Panc1 (cell line): ENCODE results near the gene TAS1R2. TPM values are rescaled to one million over a fixed set of nuclear protein-coding genes. Genes with fewer than 3 reads are reported as not detected.

Experiments used
- ATAC-seq: fragments of 200-7000 bp; cut with Tn5 transposase; 2 replicates; pipeline ENCODE4 v1.9.1; 2020; ENCODE audit warnings: mild to moderate bottlenecking, moderate library complexity
- BruUV-seq: library from RNA; stranded (reverse); fragments of 400-500 nt; replicated peaks from 2 replicates; lab custom pipeline; 2021; lab: Mats Ljungman, UMichigan
- CTCF ChIA-PET: fragments of 300-600 bp; sonication (Branson Sonifier 250); formaldehyde crosslinking; loops from one replicate; lab custom pipeline; 2022; ENCODE audit warnings: antibody characterized with exemption; lab: Charles Lee
- POLR2A ChIA-PET: fragments of 300-600 bp; sonication (Branson Sonifier 250); formaldehyde crosslinking; loops from one replicate; lab custom pipeline; 2022; ENCODE audit warnings: antibody characterized with exemption; lab: Charles Lee
- DNase-seq: peaks from one replicate; pipeline ENCODE4 v3.0.0-alpha.2; 2010; ENCODE audit warnings: low read depth, low spot score
- H3K27ac ChIP-seq: 2 replicates; pipeline ENCODE4 v1.5.1; 2011; ENCODE audit warnings: mild to moderate bottlenecking, low read length, inconsistent platforms
- H3K27me3 ChIP-seq: fragments of 200-500 bp; sonication (Bioruptor generic); 2 replicates; pipeline ENCODE4 v1.6.0; 2014; ENCODE audit warnings: low read length, inconsistent platforms; ENCODE audit not compliant: control insufficient read depth, insufficient read depth
- H3K36me3 ChIP-seq: fragments of 200-500 bp; sonication (Bioruptor generic); 2 replicates; pipeline ENCODE4 v1.5.1; 2014; ENCODE audit warnings: inconsistent platforms, mild to moderate bottlenecking, low read length, moderate library complexity; ENCODE audit not compliant: control insufficient read depth, insufficient read depth
- H3K4me1 ChIP-seq: 2 replicates; pipeline ENCODE4 v1.5.1; 2011; ENCODE audit warnings: inconsistent platforms, mild to moderate bottlenecking, low read length, moderate library complexity; ENCODE audit not compliant: control insufficient read depth, insufficient read depth
- H3K4me3 ChIP-seq, 2 experiments: 2 replicates each; pipeline ENCODE4 v1.5.1; 2011 to 2012; ENCODE audit warnings: low read depth in 2 of 2, low read length in 2 of 2, mild to moderate bottlenecking in 2 of 2, inconsistent platforms in 1 of 2, moderate library complexity in 1 of 2
- H3K9me3 ChIP-seq: fragments of 200-500 bp; sonication (Bioruptor generic); 2 replicates; pipeline ENCODE4 v1.5.1; 2014; ENCODE audit warnings: low read depth, mild to moderate bottlenecking, inconsistent platforms, low read length, moderate library complexity; ENCODE audit not compliant: control insufficient read depth, insufficient read depth
- CTCF ChIP-seq: fragments of 450-650 bp; IDR thresholded peaks from 2 replicates; pipeline ENCODE4 v1.5.1; 2017; ENCODE audit warnings: mild to moderate bottlenecking
- POLR2AphosphoS5 ChIP-seq: IDR thresholded peaks from 2 replicates; pipeline ENCODE4 v1.6.1; 2012; ENCODE audit warnings: mild to moderate bottlenecking, low read depth, low read length, moderate library complexity
- REST ChIP-seq, 2 experiments: IDR thresholded peaks; 2 replicates each; pipeline ENCODE4 v1.6.1; 2011 to 2012; ENCODE audit warnings: low read depth in 2 of 2, control low read depth in 1 of 2, low read length in 1 of 2, mild to moderate bottlenecking in 1 of 2, moderate library complexity in 1 of 2; ENCODE audit not compliant: insufficient read depth in 1 of 2
- SIN3A ChIP-seq: IDR thresholded peaks from 2 replicates; pipeline ENCODE4 v1.6.1; 2012; ENCODE audit warnings: low read depth, mild to moderate bottlenecking, low read length, moderate library complexity, borderline replicate concordance; ENCODE audit not compliant: insufficient read depth
- TCF7L2 ChIP-seq: IDR thresholded peaks from 2 replicates; pipeline ENCODE4 v1.6.1; 2011; ENCODE audit warnings: mild to moderate bottlenecking, low read depth, low read length, inconsistent platforms
- in situ Hi-C: cut with HindIII; loops from 2 replicates; pipeline ENCODE4 v1.10.0; 2016; ENCODE audit warnings: low sequenced_read_pairs, low pct_unique_long_range_greater_than_20kb
- intact Hi-C: fragments of 100-400 bp; cut with micrococcal nuclease; formaldehyde crosslinking; loops from one replicate; pipeline ENCODE4 v1.10.0; 2022; ENCODE audit not compliant: unreplicated experiment
- total RNA-seq: library from RNA; stranded (reverse); gene quantifications from one replicate; pipeline ENCODE4 v1.2.1, GENCODE V29; 2021; ENCODE audit not compliant: unreplicated experiment

The TAS1R2 gene
- total RNA-seq, 1 experiment from 2014 or later = not detected

GRCh38 chr1:18812453-18812939 lies 47.0 kb downstream of the TAS1R2 start:
- no peak for ATAC-seq
- DNase-seq = no peak
- Histone ChIP-seq H3K4me1 (no peaks in the 10 kb centered on the region), H3K27me3 (no peaks in the 10 kb centered on the region), H3K27ac (no peak overlapping the region), H3K9me3 (no peaks in the 10 kb centered on the region), H3K4me3 (no peak overlapping the region), H3K36me3 (no peaks in the 10 kb centered on the region; the same call in 1 of the 2 replicates)
- no peak for TF ChIP-seq POLR2AphosphoS5
- TF ChIP-seq REST (IDR thresholded peaks at IDR 0.05; ENCODE audit: insufficient read depth in 1 of 2, low read depth in 2 of 2, low read length in 1 of 2) = no peak
- TF ChIP-seq CTCF = no peak
- no peak for TF ChIP-seq SIN3A
- no peak for TF ChIP-seq TCF7L2
- BruUV-seq = no TSS peak
- CTCF ChIA-PET = no interaction called here
- in situ Hi-C loops = no loop called here
- intact Hi-C loops = no loop called here
- POLR2A ChIA-PET = no interaction called here

DNA sequence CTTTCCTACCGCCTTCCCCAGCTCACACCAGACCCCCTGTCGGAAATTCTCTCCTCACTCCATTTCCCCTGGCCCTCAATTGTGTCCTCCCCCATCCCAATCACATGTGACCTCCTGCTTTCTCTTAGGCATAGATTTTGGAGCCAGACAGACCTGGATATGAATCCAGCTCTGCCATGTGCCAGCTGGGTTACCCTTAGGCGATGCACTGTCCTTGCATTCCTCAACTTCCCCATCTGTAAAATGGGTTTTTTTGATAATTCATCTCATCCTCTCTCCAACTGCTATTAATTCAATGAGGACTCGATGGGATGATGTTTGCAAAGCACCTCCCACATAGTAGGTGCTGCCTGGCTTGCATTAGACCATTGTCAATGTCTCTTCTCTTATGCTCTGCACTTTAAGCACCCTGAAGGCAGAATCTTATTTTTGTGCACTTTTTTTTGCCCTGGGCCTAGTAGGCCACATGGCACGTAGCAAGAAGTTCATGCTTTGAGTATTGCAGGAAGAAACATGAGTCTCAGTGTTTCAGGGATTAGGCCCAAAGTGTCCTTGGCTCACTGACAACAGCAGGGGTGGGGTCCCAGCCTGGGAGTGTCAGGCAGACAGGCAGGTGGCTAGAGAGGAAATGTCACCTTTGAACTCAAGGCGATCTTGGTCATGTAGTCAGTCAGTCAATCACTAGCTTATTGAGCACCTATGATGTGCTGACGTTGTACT lies 47.6 kb downstream of the TAS1R2 start:
- H3K27ac ChIP-seq = no peak overlapping the region
- CTCF ChIA-PET = no interaction called here
- no peak for ATAC-seq
- in situ Hi-C loops = no loop called here
- H3K36me3 ChIP-seq = no peaks in the 10 kb centered on the region
- intact Hi-C loops = no loop called here
- no peaks in the 10 kb centered on the region for H3K4me1 ChIP-seq
- no TSS peak for BruUV-seq
- no peak for TF ChIP-seq TCF7L2
- no peak for TF ChIP-seq SIN3A
- TF ChIP-seq CTCF = no peak
- TF ChIP-seq POLR2AphosphoS5 = no peak
- no peak for TF ChIP-seq REST (IDR thresholded peaks at IDR 0.05; ENCODE audit: insufficient read depth in 1 of 2, low read depth in 2 of 2, low read length in 1 of 2)
- H3K27me3 ChIP-seq = no peaks in the 10 kb centered on the region
- H3K4me3 ChIP-seq = no peak overlapping the region
- DNase-seq = no peak
- H3K9me3 ChIP-seq = no peaks in the 10 kb centered on the region
- POLR2A ChIA-PET = no interaction called here
